Spinal cord (tissue), 10 donors: ENCODE measurements around the gene TRNAU1AP. TPM values are rescaled to one million over a fixed set of nuclear protein-coding genes. Genes with fewer than 3 reads are reported as not detected.
A peak's percentile ranks its signal among the peaks of the same experiment; 100 is the strongest.
"Not testable (repeated sequence)": the region's sequence is repeated elsewhere in the genome, so short reads cannot be mapped to it uniquely, and the experiment has no call there.

Experiments
- DNase-seq, 6 donors: peaks; one replicate each; pipeline versions ENCODE4 v3.0.0 to v3.0.0-alpha.2; 2013 to 2015; ENCODE audit warnings: low spot score in 6 of 6, low read depth in 4 of 6
- H3K27ac ChIP-seq: one replicate; pipeline ENCODE4 v1.5.1; 2013; ENCODE audit warnings: low read depth, low read length, control low read depth
- H3K27me3 ChIP-seq: one replicate; pipeline ENCODE4 v1.6.1; 2013; ENCODE audit warnings: low read length; ENCODE audit not compliant: control insufficient read depth, insufficient read depth
- H3K36me3 ChIP-seq: one replicate; pipeline ENCODE4 v1.6.1; 2013; ENCODE audit warnings: low read length; ENCODE audit not compliant: control insufficient read depth, insufficient read depth
- H3K4me1 ChIP-seq: one replicate; pipeline ENCODE4 v1.6.1; 2013; ENCODE audit warnings: low read length; ENCODE audit not compliant: control insufficient read depth, insufficient read depth
- H3K4me3 ChIP-seq: one replicate; pipeline ENCODE4 v1.5.1; 2013; ENCODE audit warnings: low read depth, low read length, control low read depth
- H3K9me3 ChIP-seq: one replicate; pipeline ENCODE4 v1.6.1; 2013; ENCODE audit warnings: low read length; ENCODE audit not compliant: control insufficient read depth, insufficient read depth
- WGBS: methylation state at CpG from one replicate; pipeline ENCODE4 v1.1.5; 2013; ENCODE audit warnings: missing lambda C conversion rate; ENCODE audit not compliant: insufficient coverage; 5-methylcytosine and 5-hydroxymethylcytosine counted together
- polyA plus RNA-seq, 2 donors: library from polyadenylated mRNA; unstranded; fragments of 120-200 nt; gene quantifications; one replicate each; pipeline ENCODE4 v1.2.1, GENCODE V29; 2013; ENCODE audit not compliant: insufficient read length in 2 of 2
- small RNA-seq: library from RNA; depleted of rRNA; stranded (forward); fragments of <200 nt; gene quantifications from one replicate; pipeline ENCODE3, GENCODE V24; 2014; ENCODE audit warnings: low replicate concordance
- total RNA-seq, 2 donors: library from RNA; depleted of rRNA in 1 of 2; stranded (reverse); fragments of 120-200 nt in 1 of 2; fragments of >200 nt in 1 of 2; gene quantifications; one replicate each; pipeline versions ENCODE4 v1.2.3 to v1.2.4, GENCODE V29; 2013 to 2014
- donor health status: healthy.

The TRNAU1AP gene
- total and polyA plus RNA-seq, 4 donors = 20.9 to 36.9 (median 28.1) TPM

GRCh38 chr1:28596276-28596675 lies 43.4 kb downstream of the TRNAU1AP start:
- not testable (repeated sequence) for H3K27ac ChIP-seq, H3K9me3 ChIP-seq, H3K27me3 ChIP-seq, H3K4me3 ChIP-seq, DNase-seq
- WGBS = 90% methylated on average over 2 of the region's 11 CpGs
- H3K4me1 ChIP-seq = peaks cover 14% of the 10 kb centered on the region
- peaks cover 11% of the 10 kb centered on the region for H3K36me3 ChIP-seq

GRCh38 chr1:28601696-28602095 lies 48.8 kb downstream of the TRNAU1AP start:
- 83% methylated on average over 1 of the region's 3 CpGs for WGBS
- no peaks in the 10 kb centered on the region for H3K27me3 ChIP-seq
- H3K9me3 ChIP-seq = no peaks in the 10 kb centered on the region
- H3K4me3 ChIP-seq = no peak overlapping the region
- H3K4me1 ChIP-seq = no peaks in the 10 kb centered on the region
- DNase-seq = no peak
- H3K27ac ChIP-seq = no peak overlapping the region
- peaks cover 43% of the 10 kb centered on the region for H3K36me3 ChIP-seq

GRCh38 chr1:28602536-28603439 lies 49.9 kb downstream of the TRNAU1AP start:
- H3K4me3 ChIP-seq = no peak overlapping the region
- no peaks in the 10 kb centered on the region for H3K4me1 ChIP-seq
- no peak overlapping the region for H3K27ac ChIP-seq
- H3K9me3 ChIP-seq = no peaks in the 10 kb centered on the region
- H3K27me3 ChIP-seq = no peaks in the 10 kb centered on the region
- 54% methylated on average over 6 of the region's 15 CpGs for WGBS
- peak in 4 of 6 donors; percentile 47 to 90 (median 74) for DNase-seq
- peaks cover 50% of the 10 kb centered on the region for H3K36me3 ChIP-seq

- no peak for DNase-seq
- Histone ChIP-seq H3K4me1 (no peaks in the 10 kb centered on the region), H3K36me3 (peaks cover 57% of the 10 kb centered on the region), H3K27ac (no peak overlapping the region), H3K4me3 (no peak overlapping the region), H3K9me3 (no peaks in the 10 kb centered on the region), H3K27me3 (no peaks in the 10 kb centered on the region)
- WGBS = 96% methylated on average over 5 of the region's 5 CpGs
Measured at GRCh38 chr1:28604411-28604810, 51.5 kb downstream of the TRNAU1AP start.

GRCh38 chr1:28604962-28605361 lies 52.1 kb downstream of the TRNAU1AP start:
- peaks cover 61% of the 10 kb centered on the region for H3K36me3 ChIP-seq

GRCh38 chr1:28606771-28607170 lies 53.9 kb downstream of the TRNAU1AP start:
- DNase-seq = no peak
- no CpG with 5 or more reads among the region's 2 CpGs for WGBS
- H3K36me3 ChIP-seq = peaks cover 65% of the 10 kb centered on the region

More at GRCh38 chr1:28604962-28605361, 52.1 kb downstream of the TRNAU1AP start:
- no peak for DNase-seq
- no peaks in the 10 kb centered on the region for H3K4me1 ChIP-seq
- 71% methylated on average over 4 of the region's 6 CpGs for WGBS
- H3K4me3 ChIP-seq = no peak overlapping the region
- no peak overlapping the region for H3K27ac ChIP-seq
- H3K27me3 ChIP-seq = no peaks in the 10 kb centered on the region
- no peaks in the 10 kb centered on the region for H3K9me3 ChIP-seq

GRCh38 chr1:28613175-28613574 lies 60.3 kb downstream of the TRNAU1AP start:
- no peak overlapping the region for H3K27ac ChIP-seq
- H3K4me1 ChIP-seq = no peaks in the 10 kb centered on the region
- no peak overlapping the region for H3K4me3 ChIP-seq
- no peak for DNase-seq
- peaks cover 54% of the 10 kb centered on the region for H3K36me3 ChIP-seq
- WGBS = 97% methylated on average over 4 of the region's 5 CpGs
- H3K9me3 ChIP-seq = no peaks in the 10 kb centered on the region
- no peaks in the 10 kb centered on the region for H3K27me3 ChIP-seq

More at GRCh38 chr1:28606771-28607170, 53.9 kb downstream of the TRNAU1AP start:
- Histone ChIP-seq H3K27me3 (no peaks in the 10 kb centered on the region), H3K9me3 (no peaks in the 10 kb centered on the region), H3K27ac (no peak overlapping the region), H3K4me1 (no peaks in the 10 kb centered on the region), H3K4me3 (no peak overlapping the region)

Small RNA genes lying within 50 kb of the gene (small RNA-seq; reads per million reads assigned to genes)
- gene SNORA16A (not detected), gene SNORA44 (not detected), gene SNORA61 (not detected), gene SNORA73A (not detected), gene SNORA73B (17.0 reads per million, percentile 96 among the genes with 10 or more reads in this experiment), gene SNORD99 (4,400 reads per million, percentile 100 among the genes with 10 or more reads in this experiment)

Other genes with a start within 250 kb of the TRNAU1AP start
- gene MED18, start 224.0 kb upstream of the TRNAU1AP start, total RNA-seq = 10 to 100 TPM; 13.3 to 14.4 TPM
- 10 to 100 TPM; 13.0 to 16.6 TPM for gene MED18, start 224.0 kb upstream of the TRNAU1AP start, polyA plus RNA-seq
- 10 to 100 TPM; 14.2 to 18.8 TPM for gene PHACTR4, start 183.3 kb upstream of the TRNAU1AP start, total RNA-seq
- 10 to 100 TPM; 39.5 to 40.2 TPM for gene PHACTR4, start 183.3 kb upstream of the TRNAU1AP start, polyA plus RNA-seq
- gene RCC1, start 47.0 kb upstream of the TRNAU1AP start, total RNA-seq = 10 to 100 TPM; 10.0 to 16.1 TPM
- gene RCC1, start 47.0 kb upstream of the TRNAU1AP start, polyA plus RNA-seq = 10 to 100 TPM; 20.0 to 20.4 TPM
- 1 to 10 TPM; 6.3 to 9.2 TPM for gene RAB42, start 39.2 kb downstream of the TRNAU1AP start, total RNA-seq
- 1 to 10 TPM; 3.2 to 4.6 TPM for gene RAB42, start 39.2 kb downstream of the TRNAU1AP start, polyA plus RNA-seq
- gene TAF12, start 90.0 kb downstream of the TRNAU1AP start, total RNA-seq = 10 to 100 TPM; 20.8 to 41.4 TPM
- gene TAF12, start 90.0 kb downstream of the TRNAU1AP start, polyA plus RNA-seq = 10 to 100 TPM; 28.1 to 28.8 TPM
- gene RNU11, start 95.5 kb downstream of the TRNAU1AP start, total RNA-seq = not detected
- not detected for gene RNU11, start 95.5 kb downstream of the TRNAU1AP start, polyA plus RNA-seq
- gene GMEB1, start 115.7 kb downstream of the TRNAU1AP start, total RNA-seq = 1 to 10 TPM; 7.3 to 9.6 TPM
- 10 to 100 TPM; 10.9 to 12.7 TPM for gene GMEB1, start 115.7 kb downstream of the TRNAU1AP start, polyA plus RNA-seq
- gene YTHDF2, start 183.9 kb downstream of the TRNAU1AP start, total RNA-seq = 10 to 100 TPM; 46.9 to 48.7 TPM
- gene YTHDF2, start 183.9 kb downstream of the TRNAU1AP start, polyA plus RNA-seq = 10 to 100 TPM; 56.1 to 66.5 TPM